Inflammatory macrophage (primary cell): ENCODE data around the gene KMT5C.

Source experiments
- DNase-seq, 2 donors: peaks; one replicate each; pipeline ENCODE4 v3.0.0-alpha.2; 2020 to 2022

KMT5C gene

DNA sequence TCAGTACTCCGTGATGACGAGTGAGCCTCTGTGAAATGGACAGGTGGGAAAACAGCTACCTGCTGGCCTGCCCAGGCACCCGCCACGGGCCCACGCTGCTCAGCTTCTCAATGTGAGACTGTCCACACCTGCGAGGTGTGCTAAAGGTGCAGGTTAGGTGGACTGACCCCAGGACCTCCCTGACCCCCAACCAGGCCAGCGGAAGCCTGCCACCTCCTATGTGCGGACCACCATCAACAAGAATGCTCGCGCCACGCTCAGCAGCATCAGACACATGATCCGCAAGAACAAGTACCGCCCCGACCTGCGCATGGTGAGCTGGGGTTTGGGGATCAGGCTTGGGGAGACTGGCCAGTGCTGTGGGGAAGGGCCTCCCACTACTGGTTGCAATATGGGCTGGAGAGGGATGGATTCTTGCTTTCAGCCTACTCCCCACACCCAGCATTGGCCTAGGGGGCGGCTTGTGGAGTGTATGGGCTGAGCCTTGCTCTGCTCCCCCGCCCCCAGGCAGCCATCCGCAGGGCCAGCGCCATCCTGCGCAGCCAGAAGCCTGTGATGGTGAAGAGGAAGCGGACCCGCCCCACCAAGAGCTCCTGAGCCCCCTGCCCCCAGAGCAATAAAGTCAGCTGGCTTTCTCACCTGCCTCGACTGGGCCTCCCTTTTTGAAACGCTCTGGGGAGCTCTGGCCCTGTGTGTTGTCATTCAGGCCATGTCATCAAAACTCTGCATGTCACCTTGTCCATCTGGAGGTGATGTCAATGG, 48.2 kb downstream of the KMT5C start:
- DNase-seq, result no peak

DNA sequence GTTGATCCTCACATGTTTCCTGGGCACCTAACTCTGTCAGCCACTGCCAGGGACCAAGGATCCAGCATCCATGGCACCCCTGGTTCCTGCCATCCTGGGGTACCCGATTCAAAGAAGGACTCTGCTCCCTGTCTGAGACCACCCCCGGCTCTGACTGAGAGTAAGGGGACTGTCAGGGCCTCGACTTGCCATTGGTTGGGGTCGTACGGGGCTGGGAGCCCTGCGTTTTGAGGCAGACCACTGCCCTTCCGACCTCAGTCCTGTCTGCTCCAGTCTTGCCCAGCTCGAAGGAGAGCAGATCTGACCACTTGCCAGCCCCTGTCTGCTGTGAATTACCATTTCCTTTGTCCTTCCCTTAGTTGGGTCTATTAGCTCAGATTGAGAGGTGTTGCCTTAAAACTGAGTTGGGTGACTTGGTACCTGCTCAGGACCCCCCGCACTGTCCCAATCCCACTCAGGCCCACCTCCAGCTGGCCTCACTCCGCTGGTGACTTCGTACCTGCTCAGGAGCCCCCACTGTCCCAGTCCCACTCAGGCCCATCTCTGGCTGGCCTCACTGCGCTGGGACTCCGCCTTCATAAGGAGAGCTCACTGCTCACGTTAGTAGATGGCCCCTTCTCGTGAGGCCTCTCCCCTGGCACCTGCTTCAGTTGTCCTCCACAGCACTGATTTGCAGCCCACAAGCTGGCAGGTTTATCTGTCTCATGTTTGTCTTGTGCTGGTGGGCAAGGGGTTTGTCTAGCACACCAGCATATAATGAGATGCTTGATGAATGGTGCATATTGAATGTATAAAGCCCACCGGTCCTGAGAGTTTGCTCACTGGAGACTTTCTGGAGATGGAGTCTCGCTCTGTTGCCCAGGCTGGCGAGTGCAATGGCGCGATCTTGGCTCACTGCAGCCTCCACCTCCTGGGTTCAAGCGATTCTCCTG, 50.0 kb downstream of the KMT5C start:
- no peak for DNase-seq

DNA sequence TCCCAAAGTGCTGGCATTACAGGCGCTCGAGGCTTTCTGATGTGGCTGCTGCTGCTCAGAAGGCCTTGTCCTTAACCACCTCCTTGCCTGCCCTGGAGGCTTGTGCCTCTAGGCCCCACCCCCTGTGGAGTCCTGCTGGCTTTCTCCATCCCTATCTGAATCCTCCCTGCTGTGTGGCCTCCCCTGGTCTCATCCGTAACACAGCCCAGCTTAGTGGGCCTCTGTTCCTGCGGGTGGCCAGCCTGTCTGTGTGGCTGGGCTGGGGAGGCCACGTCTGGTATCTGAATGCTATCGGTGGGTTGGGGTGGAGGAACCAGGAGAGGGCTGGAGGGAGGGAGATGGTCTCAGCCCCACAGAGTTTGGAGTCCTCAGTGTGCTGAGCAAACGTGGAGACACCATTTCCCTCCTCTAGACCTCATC, 50.8 kb downstream of the KMT5C start:
- DNase-seq, result no peak

DNA sequence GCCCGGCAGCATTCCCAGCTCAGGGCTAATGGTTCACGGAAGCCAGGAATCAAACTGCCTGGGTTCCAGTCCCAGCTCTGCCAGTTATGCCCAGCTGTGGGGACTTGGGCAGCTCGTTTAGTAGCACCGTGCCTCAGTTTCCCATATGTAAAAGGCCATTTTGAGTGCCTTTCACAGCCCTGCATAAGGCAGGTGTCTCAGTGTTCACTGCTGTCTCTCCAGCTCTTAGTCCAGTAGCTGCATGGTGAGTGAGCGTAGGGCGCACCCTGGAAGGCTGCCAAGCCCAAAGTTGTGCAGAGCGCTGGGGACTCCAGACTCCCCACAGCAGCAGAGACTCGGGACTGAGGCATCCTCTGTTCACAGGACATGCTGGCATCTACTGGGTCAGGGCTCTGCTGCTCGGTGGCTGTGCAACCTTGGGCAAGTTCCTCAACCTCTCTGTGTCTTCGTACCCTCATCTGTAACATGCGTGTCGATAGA, 51.6 kb downstream of the KMT5C start:
- no peak for DNase-seq

GRCh38 chr19:55391702-55392615, 52.3 kb downstream of the KMT5C start:
- DNase-seq, result no peak

- DNase-seq, result no peak
These were observed 53.4 kb downstream of the KMT5C start for GRCh38 chr19:55392820-55393761.
